ENCODE results near the gene TMEM236. TPM values are rescaled to one million over a fixed set of nuclear protein-coding genes. Genes with fewer than 3 reads are reported as not detected.
A peak's percentile ranks its signal among the peaks of the same experiment; 100 is the strongest.
"Not testable (repeated sequence)": the region's sequence is repeated elsewhere in the genome, so short reads cannot be mapped to it uniquely, and the experiment has no call there.

The TMEM236 gene
- 0.30 TPM for total RNA-seq
- long read RNA-seq: 0 reads

DNA sequence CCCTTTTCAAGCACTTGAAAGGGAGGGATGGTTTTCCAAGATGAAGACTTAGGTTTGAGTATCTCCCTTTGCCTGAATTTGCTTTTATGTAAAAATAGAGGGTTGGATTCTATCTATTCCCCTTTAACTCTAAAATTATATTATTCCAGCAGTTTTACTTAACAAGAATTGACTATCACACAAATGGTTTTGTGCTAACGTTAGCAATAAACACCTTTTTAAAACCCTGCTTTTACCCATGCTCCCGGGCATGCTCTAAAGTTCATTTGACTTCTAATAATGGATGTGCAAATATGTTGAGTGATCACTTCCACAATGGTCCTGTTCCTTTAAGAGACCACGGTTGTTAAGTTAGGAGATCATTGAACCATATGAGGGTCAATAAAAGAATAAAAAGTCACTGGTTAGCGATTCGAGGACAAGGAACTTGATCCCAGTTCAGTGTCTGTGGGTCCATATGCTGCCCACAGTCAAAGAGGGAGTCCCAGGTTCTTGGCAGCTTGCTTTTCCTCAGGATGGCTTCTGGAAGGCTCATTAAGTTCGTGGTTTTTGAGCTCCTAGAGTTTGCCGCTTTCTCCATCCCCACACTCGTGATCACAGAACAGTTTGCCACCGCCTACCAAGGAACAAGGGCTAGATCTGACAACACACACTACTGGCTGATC is at the start of gene TMEM236:
Gene TMEM236 (plus strand): TSS at position 421 of the 665 bp plus-strand sequence. CDS start 95 bp downstream, at position 516.
- DNase-seq (no peak), ATAC-seq (no peak)
- intact Hi-C loops (cut with micrococcal nuclease): no loop called here

DNA sequence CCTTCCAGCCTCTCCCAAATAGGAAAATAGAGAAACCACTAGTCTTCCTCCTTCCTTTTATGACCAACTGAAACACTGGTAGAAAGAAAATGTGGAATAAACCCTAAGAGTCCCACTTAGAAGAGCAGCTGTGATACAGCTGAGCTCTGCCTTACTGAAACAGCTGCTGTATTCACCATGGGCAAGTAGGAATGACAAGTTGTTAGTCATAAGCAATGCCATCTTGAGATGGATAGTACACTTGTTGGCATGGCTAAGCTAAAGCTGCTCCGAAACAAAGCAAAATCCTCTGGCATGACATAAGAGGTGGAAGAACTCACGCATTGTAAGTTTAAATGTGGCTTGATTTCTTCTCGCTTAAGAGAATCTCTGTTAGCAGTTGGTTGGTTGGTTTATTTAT is 48.3 kb upstream of the TMEM236 start:
- ATAC-seq (no peak), DNase-seq (no peak)
- intact Hi-C loops (cut with micrococcal nuclease): no loop called here

- DNase-seq (no peak), ATAC-seq (no peak)
- intact Hi-C loops (cut with micrococcal nuclease): no loop called here
Observed at GRCh38 chr10:17708821-17709220, 43.2 kb upstream of the TMEM236 start.

GRCh38 chr10:17709492-17709891 is 42.5 kb upstream of the TMEM236 start:
- ATAC-seq: no peak
- intact Hi-C loops (cut with micrococcal nuclease): no loop called here
- DNase-seq: no peak

DNA sequence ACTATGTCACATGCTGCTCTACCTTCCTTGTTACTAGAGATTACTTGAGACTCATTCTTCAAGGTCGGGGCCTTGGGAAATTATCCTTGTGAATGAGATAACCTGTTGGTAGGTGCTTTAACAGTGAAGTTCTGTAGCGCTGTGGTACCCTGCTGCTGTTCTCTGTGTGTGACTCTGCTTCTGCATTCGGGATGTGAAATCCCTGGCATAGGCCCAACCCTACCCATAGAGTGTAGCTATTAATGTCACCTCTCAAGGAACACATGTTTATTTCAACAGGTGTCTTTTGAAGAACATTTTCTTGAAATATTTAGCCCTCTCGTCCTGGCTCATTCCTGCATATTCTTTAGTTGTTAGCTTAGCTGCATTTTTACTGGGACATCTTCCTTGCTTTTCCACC is 41.8 kb upstream of the TMEM236 start:
- intact Hi-C loops (cut with micrococcal nuclease): no loop called here
- DNase-seq: no peak
- peak; percentile 66 for ATAC-seq

DNA sequence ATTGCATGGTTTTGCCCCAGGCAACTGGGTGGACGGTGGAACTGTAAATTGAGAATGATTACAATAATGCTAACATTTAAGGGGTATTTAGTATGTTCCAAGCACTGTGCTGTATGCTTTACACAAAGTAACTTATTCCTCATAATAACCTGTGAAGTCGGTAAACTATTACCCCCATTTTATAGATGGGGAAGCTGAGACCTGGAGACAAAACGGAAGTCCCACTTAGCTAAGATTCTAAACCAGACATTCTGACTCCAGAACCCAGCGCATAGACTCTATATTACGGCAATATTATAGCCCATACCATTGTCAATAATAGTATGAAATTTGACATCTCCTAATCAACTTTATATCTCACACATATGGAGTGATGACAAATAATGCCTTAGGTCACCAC is 39.9 kb upstream of the TMEM236 start:
- DNase-seq (no peak), ATAC-seq (no peak)
- intact Hi-C loops (cut with micrococcal nuclease): no loop called here

DNA sequence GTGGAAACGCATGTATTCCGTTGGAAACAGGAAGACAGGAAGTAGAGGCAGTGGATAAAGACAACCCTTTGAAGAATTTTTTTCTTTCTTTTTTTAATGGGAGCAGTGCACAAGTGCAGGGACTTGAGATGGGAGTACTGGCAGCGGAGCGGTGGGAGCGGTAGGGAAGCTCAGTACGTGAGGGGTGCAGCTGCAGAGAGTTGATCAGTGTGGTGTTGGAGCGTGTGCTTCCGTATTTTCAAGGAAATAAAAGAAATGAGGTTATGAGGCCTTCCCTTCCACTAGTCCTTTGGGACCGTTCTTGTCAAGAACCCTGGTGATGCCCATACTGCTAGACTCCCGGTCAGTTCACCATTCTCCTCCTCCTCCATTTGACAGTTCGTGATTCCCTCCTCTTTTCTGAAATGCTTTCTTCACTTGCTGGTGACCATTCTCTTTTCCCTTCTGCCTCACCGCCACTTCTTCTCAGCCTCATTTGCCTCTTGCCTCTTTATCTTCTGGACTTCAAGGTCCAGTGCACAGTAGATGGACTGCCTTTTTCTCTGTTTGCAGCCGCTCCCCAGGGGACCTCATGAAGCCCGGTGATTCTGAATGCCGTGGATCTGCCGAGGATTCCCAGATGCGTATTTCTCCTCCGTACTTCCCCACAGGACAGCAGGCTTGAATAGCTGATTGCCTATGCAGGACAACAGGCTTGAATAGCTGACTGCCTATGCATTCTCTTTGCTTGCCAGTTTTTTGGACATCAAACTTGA is 39.1 kb upstream of the TMEM236 start:
- DNase-seq: no peak
- ATAC-seq: peak; percentile 45
- intact Hi-C loops (cut with micrococcal nuclease): no loop called here

DNA sequence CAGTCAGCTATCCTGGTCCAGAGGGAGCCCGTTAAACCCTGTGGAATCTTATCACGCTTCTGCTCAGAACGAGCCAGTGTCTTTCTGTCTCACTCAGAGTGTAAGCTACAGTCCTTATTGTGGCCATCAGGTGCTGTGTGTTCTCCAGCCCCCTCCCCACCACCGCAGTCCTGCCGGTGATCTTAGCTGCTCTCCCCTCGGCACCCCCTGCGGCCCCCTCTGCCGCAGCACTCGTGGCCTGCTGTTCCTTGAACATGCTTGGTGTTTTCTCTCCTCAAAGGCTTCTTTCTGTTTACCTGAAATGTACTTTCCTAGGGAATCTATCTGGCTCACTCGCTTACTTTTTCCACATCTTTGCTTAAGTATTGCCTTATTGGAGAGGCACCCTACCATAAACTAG is 38.2 kb upstream of the TMEM236 start:
- ATAC-seq: no peak
- intact Hi-C loops (cut with micrococcal nuclease): no loop called here
- no peak for DNase-seq

- ATAC-seq (no peak), DNase-seq (no peak)
- intact Hi-C loops (cut with micrococcal nuclease): no loop called here
Observed at GRCh38 chr10:17716161-17716560, 35.8 kb upstream of the TMEM236 start.

- intact Hi-C loops (cut with micrococcal nuclease); DNase-seq; ATAC-seq: not testable (repeated sequence)
Observed at GRCh38 chr10:17722317-17723014, 29.5 kb upstream of the TMEM236 start.

DNA sequence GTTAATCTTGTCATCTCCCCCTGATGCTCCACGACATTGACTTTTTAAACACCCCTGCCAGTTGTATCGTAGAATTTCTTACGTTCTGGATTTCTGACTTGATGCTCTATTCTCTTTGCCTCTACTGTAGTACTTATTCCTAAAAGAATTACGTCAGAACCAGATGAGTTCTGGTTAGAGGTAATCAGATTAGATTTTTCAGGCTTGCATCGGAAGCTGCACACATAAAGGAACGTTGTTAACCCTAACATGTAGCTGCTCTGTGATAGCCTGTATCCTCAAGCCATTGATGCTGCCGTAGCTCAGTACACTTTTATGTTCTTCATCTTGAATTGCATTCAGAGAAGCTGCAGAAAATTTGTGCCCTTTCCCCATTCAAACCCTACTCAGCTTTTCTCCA is 26.3 kb upstream of the TMEM236 start:
- intact Hi-C loops (cut with micrococcal nuclease): no loop called here
- DNase-seq (no peak), ATAC-seq (no peak)

GRCh38 chr10:17729630-17730029 is 22.4 kb upstream of the TMEM236 start:
- intact Hi-C loops (cut with micrococcal nuclease): no loop called here
- DNase-seq (no peak), ATAC-seq (peak; percentile 11)

GRCh38 chr10:17730667-17731066 is 21.3 kb upstream of the TMEM236 start:
- peak; percentile 34 for DNase-seq
- intact Hi-C loops (cut with micrococcal nuclease): no loop called here
- peak; percentile 80 for ATAC-seq

DNA sequence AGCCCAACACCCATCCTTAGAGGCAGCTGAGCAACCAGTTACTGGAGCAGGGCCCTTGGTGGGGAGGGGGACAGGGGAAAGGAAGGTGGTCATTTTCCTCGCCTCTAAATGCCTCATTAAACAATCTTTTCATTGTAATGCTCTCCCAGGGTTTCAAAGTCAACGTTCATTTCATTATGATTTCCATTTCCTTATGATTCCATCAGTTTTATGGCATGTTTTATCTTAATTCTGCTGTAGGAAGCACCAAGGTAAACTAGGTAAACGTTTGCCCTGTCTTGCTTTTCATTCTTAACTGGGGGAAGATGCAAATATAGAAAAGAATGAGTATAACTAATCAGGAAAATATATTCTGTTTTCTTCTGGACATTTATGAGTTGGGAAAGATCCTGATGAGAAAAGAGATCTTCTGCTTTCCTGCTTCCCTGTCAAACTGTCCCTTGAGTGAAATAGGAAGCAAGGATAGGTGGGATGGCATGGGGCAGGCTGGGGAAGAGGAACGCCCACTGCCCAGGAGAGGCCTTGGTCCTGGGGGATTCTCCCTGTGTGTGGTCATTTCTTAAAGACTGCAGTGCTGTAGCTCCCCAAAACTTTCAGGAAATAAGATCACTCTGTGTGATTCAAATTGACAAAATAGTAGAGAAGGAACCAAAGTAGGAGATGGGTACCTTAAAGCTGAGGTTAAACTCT is 20.5 kb upstream of the TMEM236 start:
- intact Hi-C loops (cut with micrococcal nuclease): no loop called here
- ATAC-seq (no peak), DNase-seq (no peak)

DNA sequence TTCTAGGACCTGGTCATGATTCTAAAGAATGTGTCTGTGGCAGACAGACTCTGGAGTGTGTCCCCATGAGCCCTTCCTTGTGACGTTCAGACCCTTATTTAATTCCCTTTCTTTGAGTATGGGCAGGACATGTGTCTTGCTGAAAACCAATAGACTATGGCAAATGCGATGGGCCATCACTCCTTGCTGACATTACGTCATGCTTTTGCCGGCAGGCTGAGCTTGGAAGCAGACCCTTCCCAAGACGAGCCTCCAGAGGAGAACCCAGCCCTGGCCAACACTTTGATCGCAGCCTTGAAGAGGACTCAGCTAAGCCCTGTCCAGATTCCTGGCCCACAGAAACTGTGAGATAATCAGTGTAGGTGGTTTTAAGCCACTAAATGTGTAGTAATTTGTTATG is 18.4 kb upstream of the TMEM236 start:
- DNase-seq (no peak), ATAC-seq (no peak)
- intact Hi-C loops (cut with micrococcal nuclease): no loop called here

DNA sequence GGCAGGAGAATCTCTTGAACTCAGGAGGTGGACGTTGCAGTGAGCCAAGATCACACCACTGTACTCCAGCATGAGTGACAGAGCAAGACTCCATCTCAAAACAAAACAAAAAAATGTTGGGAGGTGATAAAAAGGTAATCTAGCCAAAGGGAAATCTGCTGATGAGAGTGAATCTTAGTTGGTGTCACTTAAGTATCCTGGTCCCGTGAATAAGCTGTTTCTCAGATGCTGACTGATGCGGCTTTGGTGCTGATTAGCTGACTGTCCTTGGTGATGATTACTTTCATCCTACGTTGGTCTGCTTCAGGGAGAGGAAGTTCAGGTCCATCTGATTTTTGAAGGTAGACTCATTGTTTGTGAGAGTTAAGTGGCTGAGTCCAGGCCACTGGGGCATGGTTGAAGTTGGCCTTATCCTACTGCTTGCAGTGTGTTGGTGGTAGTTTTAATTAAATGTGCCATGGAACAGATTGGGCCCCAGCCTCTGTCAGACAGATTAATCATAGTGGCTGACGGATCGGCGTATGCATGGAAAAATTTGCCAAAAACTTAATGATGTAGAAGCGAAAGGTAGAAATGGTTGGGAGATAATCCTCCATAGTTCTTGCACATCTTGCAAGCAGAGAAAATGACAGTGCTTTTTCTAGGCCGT is 17.4 kb upstream of the TMEM236 start:
- no peak for DNase-seq
- intact Hi-C loops (cut with micrococcal nuclease): no loop called here
- ATAC-seq: no peak

DNA sequence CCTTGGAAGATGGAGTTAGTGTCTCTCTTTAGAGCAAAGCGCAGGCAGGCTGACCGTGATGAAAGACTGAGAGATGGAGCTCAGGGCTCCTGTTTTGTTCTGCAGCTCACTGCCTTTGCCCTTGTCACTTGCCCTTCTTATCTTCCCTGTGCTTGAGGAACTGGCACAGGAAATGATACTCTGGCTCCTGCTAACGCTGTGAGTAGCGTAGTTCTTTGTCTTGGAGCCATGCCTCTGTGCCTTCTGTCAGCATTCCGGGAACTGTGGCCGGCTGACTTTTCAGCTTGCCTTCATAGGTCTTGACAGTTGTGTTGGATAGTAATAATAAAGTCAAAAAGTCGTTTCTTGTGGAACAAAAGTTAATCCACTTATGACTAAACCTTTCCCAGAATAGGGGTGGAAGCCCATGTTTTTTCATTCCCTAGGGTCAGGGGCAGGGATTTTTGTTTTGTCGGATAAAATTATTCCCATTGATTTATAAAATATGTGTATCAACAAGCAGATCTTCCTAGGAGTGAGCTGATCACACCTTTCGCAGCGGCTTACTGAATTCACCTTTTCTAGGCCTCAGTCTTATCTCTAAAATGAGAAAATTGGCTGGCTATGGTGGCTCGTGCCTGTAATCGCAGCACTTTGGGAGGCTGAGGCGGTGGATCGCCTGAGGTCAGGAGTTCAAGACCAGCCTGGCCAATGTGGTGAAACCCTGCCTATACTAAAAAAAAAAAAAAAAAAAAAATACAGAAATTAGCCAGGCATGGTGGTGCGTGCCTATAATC is 16.6 kb upstream of the TMEM236 start:
- ATAC-seq (peak; percentile 90), DNase-seq (peak; percentile 48)
- intact Hi-C loops (cut with micrococcal nuclease): no loop called here

GRCh38 chr10:17736223-17736622 is 15.8 kb upstream of the TMEM236 start:
- intact Hi-C loops (cut with micrococcal nuclease): no loop called here
- DNase-seq (no peak), ATAC-seq (no peak)

All from left ventricle myocardium superior (tissue), 1 donor.